Thyroid gland (tissue), 4 donors: ENCODE results near the gene MARK1. TPM values are rescaled to one million over a fixed set of nuclear protein-coding genes. Genes with fewer than 3 reads are reported as not detected.

Source experiments
- DNase-seq, 2 donors: peaks; one replicate each; pipeline ENCODE4 v3.0.0-alpha.2; 2019
- H3K27ac ChIP-seq, 3 donors: fragments of 200-600 bp; sonication (generic); 1 replicate in 2 of 3; 2 replicates in 1 of 3; pipeline ENCODE4 v1.5.1; 2016 to 2019; ENCODE audit warnings: mild to moderate bottlenecking in 1 of 3, moderate library complexity in 1 of 3
- H3K27me3 ChIP-seq: fragments of 200-600 bp; sonication (generic); one replicate; pipeline ENCODE4 v1.5.1; 2019
- H3K36me3 ChIP-seq, 2 donors: fragments of 200-600 bp; sonication (generic); one replicate each; pipeline ENCODE4 v1.5.1; 2016 to 2019
- H3K4me1 ChIP-seq, 2 donors: fragments of 200-600 bp; sonication (generic); one replicate each; pipeline ENCODE4 v1.5.1; 2017 to 2019
- H3K4me3 ChIP-seq, 3 donors: fragments of 200-600 bp; sonication (generic); replicated peaks in 1 of 3; 1 replicate in 2 of 3; 2 replicates in 1 of 3; pipeline ENCODE4 v1.5.1; 2016; ENCODE audit warnings: mild to moderate bottlenecking in 1 of 3
- H3K9me3 ChIP-seq: fragments of 200-600 bp; sonication (generic); one replicate; pipeline ENCODE4 v1.5.1; 2017
- POLR2A ChIP-seq, 2 donors: fragments of 450-650 bp; IDR thresholded peaks; one replicate each; pipeline ENCODE4 v1.6.1; 2017; ENCODE audit warnings: antibody characterized with exemption in 2 of 2, mild to moderate bottlenecking in 2 of 2, moderate library complexity in 1 of 2
- WGBS, 2 donors: methylation state at CpG; one replicate each; pipeline ENCODE4 v1.1.5; 2017; 5-methylcytosine and 5-hydroxymethylcytosine counted together
- intact Hi-C: fragments of 100-400 bp; cut with DNase I; formaldehyde crosslinking; loops from one replicate; pipeline ENCODE4 v1.15.1; 2023
- total RNA-seq, 4 donors: library from RNA; depleted of rRNA; stranded (reverse); fragments of >200 nt; gene quantifications; one replicate each; pipeline ENCODE4 v1.2.3, GENCODE V29; 2016
- TF ChIP-seq, protein P1 (sequence below), 6 experiments: fragments of 200-600 bp in 3 of 6; fragments of 450-650 bp in 3 of 6; sonication (generic) in 3 of 6; IDR thresholded peaks; one replicate each; pipeline ENCODE4 v1.5.1; 2016 to 2019; ENCODE audit warnings: antibody characterized with exemption in 6 of 6, mild to moderate bottlenecking in 2 of 6, inconsistent platforms in 1 of 6, moderate library complexity in 1 of 6

Gene MARK1
- total RNA-seq, 4 donors from 2014 or later: 10.9 to 21.2 (median 14.4) TPM

DNA sequence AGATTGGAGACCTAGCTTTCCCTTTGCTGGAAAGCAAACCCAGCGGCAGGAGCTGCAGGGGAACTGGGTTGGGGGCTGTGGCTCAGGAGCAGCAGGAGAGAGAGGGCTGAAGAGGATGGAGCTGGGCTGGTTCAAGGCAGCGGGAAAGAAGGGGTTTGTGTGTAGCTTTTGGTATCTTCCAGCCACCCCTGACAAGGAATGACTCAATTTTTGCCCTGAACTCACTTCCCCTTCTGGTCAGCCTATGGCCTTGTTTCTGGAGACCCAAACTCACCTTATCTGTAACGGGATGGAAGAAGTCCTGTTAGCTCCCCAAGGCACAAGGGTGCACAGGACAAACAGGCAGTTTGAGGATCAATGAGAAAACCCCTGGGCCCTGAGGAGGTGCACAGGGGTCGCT lies 175.4 kb downstream of the MARK1 start:
- H3K4me1 ChIP-seq: peaks cover 5 to 10% of the 10 kb centered on the region in 2 donors
- H3K27me3 ChIP-seq: no peaks in the 10 kb centered on the region
- no peak overlapping the region for H3K4me3 ChIP-seq
- no peaks in the 10 kb centered on the region for H3K36me3 ChIP-seq
- no peak overlapping the region for H3K27ac ChIP-seq
- intact Hi-C loops: no loop called here
- TF ChIP-seq, protein P1, sequence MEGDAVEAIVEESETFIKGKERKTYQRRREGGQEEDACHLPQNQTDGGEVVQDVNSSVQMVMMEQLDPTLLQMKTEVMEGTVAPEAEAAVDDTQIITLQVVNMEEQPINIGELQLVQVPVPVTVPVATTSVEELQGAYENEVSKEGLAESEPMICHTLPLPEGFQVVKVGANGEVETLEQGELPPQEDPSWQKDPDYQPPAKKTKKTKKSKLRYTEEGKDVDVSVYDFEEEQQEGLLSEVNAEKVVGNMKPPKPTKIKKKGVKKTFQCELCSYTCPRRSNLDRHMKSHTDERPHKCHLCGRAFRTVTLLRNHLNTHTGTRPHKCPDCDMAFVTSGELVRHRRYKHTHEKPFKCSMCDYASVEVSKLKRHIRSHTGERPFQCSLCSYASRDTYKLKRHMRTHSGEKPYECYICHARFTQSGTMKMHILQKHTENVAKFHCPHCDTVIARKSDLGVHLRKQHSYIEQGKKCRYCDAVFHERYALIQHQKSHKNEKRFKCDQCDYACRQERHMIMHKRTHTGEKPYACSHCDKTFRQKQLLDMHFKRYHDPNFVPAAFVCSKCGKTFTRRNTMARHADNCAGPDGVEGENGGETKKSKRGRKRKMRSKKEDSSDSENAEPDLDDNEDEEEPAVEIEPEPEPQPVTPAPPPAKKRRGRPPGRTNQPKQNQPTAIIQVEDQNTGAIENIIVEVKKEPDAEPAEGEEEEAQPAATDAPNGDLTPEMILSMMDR (IDR thresholded peaks at IDR 0.05): no peak
- TF ChIP-seq POLR2A (IDR thresholded peaks at IDR 0.05): no peak
- WGBS, 2 donors: 86 to 92% methylated on average over 4 of the region's 4 CpGs
- no peak for DNase-seq
- H3K9me3 ChIP-seq: no peaks in the 10 kb centered on the region

DNA sequence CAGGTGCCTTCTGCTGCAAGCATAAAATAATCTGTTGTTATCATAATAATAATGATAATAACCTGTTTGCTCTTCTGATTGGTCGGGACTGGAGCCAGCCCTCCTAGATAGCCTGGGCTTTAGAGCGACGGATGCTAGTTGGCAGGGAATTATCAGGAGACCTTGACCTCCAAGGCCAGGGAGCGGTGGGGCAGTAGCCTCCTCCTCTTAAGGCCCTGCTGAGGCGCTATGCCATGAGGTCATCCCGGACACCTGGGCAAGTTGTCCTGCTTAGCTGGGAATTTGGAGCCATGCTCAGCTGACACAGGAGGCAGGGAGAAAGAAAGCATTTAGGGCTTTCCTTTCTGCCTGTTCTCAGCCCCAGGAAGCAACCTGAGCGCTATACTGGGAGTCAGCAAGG lies 177.8 kb downstream of the MARK1 start:
- intact Hi-C loops: no loop called here
- no peak overlapping the region for H3K4me3 ChIP-seq
- no peak for DNase-seq
- peaks cover 2 to 5% of the 10 kb centered on the region in 2 donors for H3K4me1 ChIP-seq
- no peak for TF ChIP-seq POLR2A (IDR thresholded peaks at IDR 0.05)
- TF ChIP-seq, protein P1 (IDR thresholded peaks at IDR 0.05): no peak
- H3K27me3 ChIP-seq: no peaks in the 10 kb centered on the region
- no peaks in the 10 kb centered on the region for H3K9me3 ChIP-seq
- H3K27ac ChIP-seq: no peak overlapping the region
- 94 to 98% methylated on average over 6 to 7 of the region's 7 CpGs for WGBS, 2 donors
- no peaks in the 10 kb centered on the region for H3K36me3 ChIP-seq

DNA sequence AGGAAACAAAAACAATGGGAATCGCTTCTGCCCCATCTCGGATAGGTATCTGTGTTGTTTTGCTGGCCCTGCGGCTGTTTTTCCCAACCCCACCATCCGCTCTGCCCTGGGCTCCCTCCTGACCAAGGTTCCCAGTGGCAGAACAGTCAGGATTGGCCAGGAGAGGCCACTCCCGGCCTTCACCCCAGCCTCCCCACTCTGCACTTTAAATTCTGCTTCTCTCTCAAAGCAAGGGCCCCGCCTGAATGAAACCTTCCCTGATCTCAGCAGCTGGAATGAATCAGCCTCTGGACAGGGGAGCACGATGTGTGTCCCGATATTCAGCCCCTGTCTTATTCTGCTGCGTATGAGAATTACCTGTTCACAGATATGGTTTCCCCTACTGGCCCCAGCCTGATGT lies 178.5 kb downstream of the MARK1 start:
- Histone ChIP-seq H3K36me3 (no peaks in the 10 kb centered on the region), H3K4me3 (no peak overlapping the region), H3K9me3 (no peaks in the 10 kb centered on the region), H3K27me3 (no peaks in the 10 kb centered on the region), H3K4me1 (peaks cover 0 to 5% of the 10 kb centered on the region in 2 donors), H3K27ac (no peak overlapping the region)
- TF ChIP-seq, protein P1 (IDR thresholded peaks at IDR 0.05): no peak
- TF ChIP-seq POLR2A (IDR thresholded peaks at IDR 0.05): no peak
- intact Hi-C loops: no loop called here
- no peak for DNase-seq
- 61 to 81% methylated on average over 9 of the region's 9 CpGs for WGBS, 2 donors

DNA sequence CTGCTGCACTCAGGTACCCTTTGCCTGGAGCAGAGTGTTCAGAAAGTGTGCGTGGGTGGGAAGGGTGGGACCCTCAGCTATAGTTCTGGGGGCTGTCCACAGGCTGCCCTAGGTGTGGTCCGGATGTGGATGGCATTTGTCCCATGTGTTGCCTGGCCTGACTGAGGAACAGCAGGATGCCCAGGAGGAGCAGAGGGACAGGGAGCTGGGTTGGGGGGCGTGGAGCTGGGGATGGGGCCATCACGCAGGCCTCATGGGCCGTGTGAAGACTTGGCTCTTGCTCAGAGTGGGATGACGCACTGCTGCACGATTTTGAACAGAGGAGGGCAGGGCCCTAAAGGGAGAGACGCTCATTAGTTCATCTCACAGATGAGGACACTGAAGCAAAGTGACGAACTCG lies 179.2 kb downstream of the MARK1 start:
- DNase-seq: no peak
- 84 to 96% methylated on average over 9 to 10 of the region's 10 CpGs for WGBS, 2 donors
- intact Hi-C loops: no loop called here
- Histone ChIP-seq H3K27ac (no peak overlapping the region), H3K27me3 (no peaks in the 10 kb centered on the region), H3K36me3 (no peaks in the 10 kb centered on the region), H3K4me1 (peaks cover 0 to 5% of the 10 kb centered on the region in 2 donors), H3K4me3 (no peak overlapping the region), H3K9me3 (no peaks in the 10 kb centered on the region)
- no peak for TF ChIP-seq POLR2A (IDR thresholded peaks at IDR 0.05)
- TF ChIP-seq, protein P1 (IDR thresholded peaks at IDR 0.05): no peak

DNA sequence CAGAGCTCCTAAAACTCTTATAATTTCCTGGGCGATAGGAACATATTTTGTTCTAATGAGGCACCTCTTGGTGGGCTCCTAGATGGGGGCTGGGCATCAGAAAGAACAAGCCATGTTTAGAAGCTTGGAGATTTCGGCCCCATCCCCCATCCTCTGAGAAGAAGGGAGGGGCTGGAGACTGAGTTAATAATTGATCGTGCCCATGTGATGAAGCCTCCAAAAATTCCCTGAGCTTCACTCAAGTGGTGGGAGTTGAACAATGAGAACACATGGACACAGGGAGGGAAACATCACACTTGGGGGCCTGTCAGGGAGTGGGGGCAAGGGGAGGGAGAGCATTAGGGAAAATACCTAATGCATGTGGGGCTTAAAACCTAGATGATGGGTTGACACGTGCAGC lies 180.3 kb downstream of the MARK1 start:
- intact Hi-C loops: no loop called here
- 89 to 97% methylated on average over 4 of the region's 4 CpGs for WGBS, 2 donors
- Histone ChIP-seq H3K4me3 (no peak overlapping the region), H3K27me3 (no peaks in the 10 kb centered on the region), H3K27ac (no peak overlapping the region), H3K9me3 (no peaks in the 10 kb centered on the region), H3K4me1 (peaks cover 0 to under 1% of the 10 kb centered on the region in 2 donors), H3K36me3 (no peaks in the 10 kb centered on the region)
- DNase-seq: no peak
- TF ChIP-seq, protein P1 (IDR thresholded peaks at IDR 0.05): no peak
- no peak for TF ChIP-seq POLR2A (IDR thresholded peaks at IDR 0.05)
